GM19452 (cell line): ENCODE data around the gene USP53.
A peak's percentile ranks its signal among the peaks of the same experiment; 100 is the strongest.
"Not testable (repeated sequence)": the region's sequence is repeated elsewhere in the genome, so short reads cannot be mapped to it uniquely, and the experiment has no call there.

Source experiments
- ATAC-seq: cut with Tn5 transposase; IDR thresholded peaks from one replicate; pipeline ENCODE4 v1.9.1; 2021; ENCODE audit not compliant: unreplicated experiment

USP53 gene

GRCh38 chr4:119212234-119212963, at the start of gene USP53:
Gene USP53, plus strand, starts transcription at chr4:119212713. Its CDS starts 27,047 bp downstream, at chr4:119239760.
- peak; percentile 86 for ATAC-seq

GRCh38 chr4:119165767-119166166, 46.7 kb upstream of the USP53 start:
- no peak for ATAC-seq

- ATAC-seq = no peak
These were observed 42.3 kb upstream of the USP53 start for GRCh38 chr4:119170195-119170594.

GRCh38 chr4:119172223-119172622, 40.3 kb upstream of the USP53 start:
- no peak for ATAC-seq

GRCh38 chr4:119173729-119174361, 38.7 kb upstream of the USP53 start:
- ATAC-seq = not testable (repeated sequence)

GRCh38 chr4:119179011-119179410, 33.5 kb upstream of the USP53 start:
- ATAC-seq = no peak

- no peak for ATAC-seq
These were observed 28.4 kb upstream of the USP53 start for GRCh38 chr4:119184128-119184527.

- ATAC-seq = no peak
These were observed 22.9 kb upstream of the USP53 start for GRCh38 chr4:119189638-119190037.

- ATAC-seq = no peak
These were observed 22.2 kb upstream of the USP53 start for GRCh38 chr4:119190354-119190753.

- ATAC-seq = no peak
These were observed 21.0 kb upstream of the USP53 start for GRCh38 chr4:119191505-119191904.

- no peak for ATAC-seq
These were observed 14.7 kb upstream of the USP53 start for GRCh38 chr4:119197772-119198212.

GRCh38 chr4:119204916-119205315, 7.6 kb upstream of the USP53 start:
- ATAC-seq = no peak

GRCh38 chr4:119205690-119206089, 6.8 kb upstream of the USP53 start:
- ATAC-seq = no peak

- no peak for ATAC-seq
These were observed 6.3 kb upstream of the USP53 start for GRCh38 chr4:119206178-119206577.

GRCh38 chr4:119207051-119207450, 5.5 kb upstream of the USP53 start:
- ATAC-seq = no peak

GRCh38 chr4:119209077-119209476, 3.4 kb upstream of the USP53 start:
- ATAC-seq = no peak

- ATAC-seq = no peak
These were observed 2.9 kb upstream of the USP53 start for GRCh38 chr4:119209586-119209985.

GRCh38 chr4:119210775-119211174, 1.7 kb upstream of the USP53 start:
- ATAC-seq = no peak

GRCh38 chr4:119211867-119212233, 663 bp upstream of the USP53 start:
- peak; percentile 14 for ATAC-seq

- ATAC-seq = peak; percentile 51
These were observed 572 bp downstream of the USP53 start for GRCh38 chr4:119212964-119213606.

- no peak for ATAC-seq
These were observed 5.6 kb downstream of the USP53 start for GRCh38 chr4:119218093-119218492.

GRCh38 chr4:119221412-119221811, 8.9 kb downstream of the USP53 start:
- ATAC-seq = no peak
